HepG2 (cell line): Measurements from ENCODE around the gene ZNF764. TPM values are rescaled to one million over a fixed set of nuclear protein-coding genes. Genes with fewer than 3 reads are reported as not detected.

Experiments used
- AFF4 ChIP-seq: sonication (generic); formaldehyde crosslinking; IDR thresholded peaks from 2 replicates; pipeline ENCODE4 v1.4.0; 2020; ENCODE audit warnings: missing genetic modification reagents
- AHDC1 ChIP-seq: sonication (generic); formaldehyde crosslinking; IDR thresholded peaks from 2 replicates; pipeline ENCODE4 v1.5.1; 2020; ENCODE audit warnings: mild to moderate bottlenecking, missing genetic modification reagents, borderline replicate concordance
- BCLAF1 ChIP-seq: fragments of 450-650 bp; IDR thresholded peaks from 2 replicates; pipeline ENCODE4 v1.6.1; 2017; ENCODE audit warnings: mild to moderate bottlenecking
- BRCA1 ChIP-seq: sonication (generic); formaldehyde crosslinking; IDR thresholded peaks from 2 replicates; pipeline ENCODE4 v1.4.0; 2020; ENCODE audit warnings: missing genetic modification reagents
- HNRNPL ChIP-seq: fragments of 200-400 bp; formaldehyde crosslinking; IDR thresholded peaks from 2 replicates; pipeline ENCODE4 v1.6.1; 2017; ENCODE audit warnings: mild to moderate bottlenecking, low read depth, low read length
- LCORL ChIP-seq, 2 experiments: fragments of 450-650 bp in 1 of 2; sonication (generic) in 1 of 2; formaldehyde crosslinking in 1 of 2; IDR thresholded peaks; 2 replicates each; pipeline versions ENCODE4 v1.5.0 to v1.6.1; 2017 to 2020; ENCODE audit warnings: antibody characterized with exemption in 1 of 2, missing genetic modification reagents in 1 of 2
- PBX3 ChIP-seq: sonication (generic); formaldehyde crosslinking; IDR thresholded peaks from 2 replicates; pipeline ENCODE4 v1.8.1; 2023; ENCODE audit warnings: missing genetic modification reagents, inconsistent platforms, borderline replicate concordance
- PLRG1 ChIP-seq: fragments of 450-650 bp; conservative IDR thresholded peaks from 2 replicates; pipeline ENCODE4 v1.6.1; 2016
- SP1 ChIP-seq, 2 experiments: fragments of 450-650 bp in 1 of 2; sonication (generic) in 1 of 2; formaldehyde crosslinking in 1 of 2; IDR thresholded peaks; 2 replicates each; pipeline versions ENCODE4 v1.4.0 to v1.6.1; 2016 to 2020; ENCODE audit warnings: missing genetic modification reagents in 1 of 2
- ZKSCAN5 ChIP-seq: sonication (generic); formaldehyde crosslinking; IDR thresholded peaks from 2 replicates; pipeline ENCODE4 v1.5.1; 2020; ENCODE audit warnings: mild to moderate bottlenecking, missing genetic modification reagents
- ZNF562 ChIP-seq: sonication (generic); formaldehyde crosslinking; IDR thresholded peaks from 2 replicates; pipeline ENCODE4 v1.8.0; 2022; ENCODE audit warnings: missing genetic modification reagents, borderline replicate concordance
- ZNF597 ChIP-seq: sonication (generic); formaldehyde crosslinking; IDR thresholded peaks from 2 replicates; pipeline ENCODE4 v1.5.0; 2020; ENCODE audit warnings: missing genetic modification reagents
- polyA plus RNA-seq, 8 experiments: library from polyadenylated mRNA; depleted of rRNA in 3 of 8; stranded (reverse) in 7 of 8; unstranded in 1 of 8; fragments of >200 nt; fragmentation: Illumina TruSeq in 4 of 8; extraction: Trizol in 4 of 8; gene quantifications; 2 replicates each; pipeline versions ENCODE4 v1.2.1 to v1.2.3, GENCODE V29; 2011 to 2016; ENCODE audit warnings: low read depth in 4 of 8, missing spikeins in 1 of 8, mixed read lengths in 1 of 8; ENCODE audit not compliant: insufficient read depth in 1 of 8
- total RNA-seq, 5 experiments: library from RNA; depleted of rRNA; stranded (reverse); fragments of >200 nt; fragmentation: Illumina TruSeq; extraction: Trizol; gene quantifications; 2 replicates each; pipeline ENCODE4 v1.2.3, GENCODE V29; 2016; ENCODE audit warnings: low read depth in 1 of 5

Gene ZNF764
- total and polyA plus RNA-seq, 2 of the 13 experiments (the other 11 are each of a cell fraction or from before 2014, with no cell fraction given): 4.1 to 9.1 TPM

- TF ChIP-seq PBX3: no peak
- no peak for TF ChIP-seq PLRG1
- TF ChIP-seq SP1 (IDR thresholded peaks at IDR 0.05): no peak
- peak; percentile 13; the same call in 1 of the 2 replicates for TF ChIP-seq SP1 (CRISPR knock-in tag; IDR thresholded peaks at IDR 0.05)
- no peak for TF ChIP-seq BCLAF1
- no peak; the same call in 1 of the 2 replicates for TF ChIP-seq ZKSCAN5 (CRISPR knock-in tag)
- TF ChIP-seq LCORL (IDR thresholded peaks at IDR 0.05): no peak
- TF ChIP-seq LCORL (CRISPR knock-in tag; IDR thresholded peaks at IDR 0.05): 0 out of 2 replicates have a peak, but pooled peaks have one; percentile 34
- TF ChIP-seq AHDC1 (CRISPR knock-in tag): no peak
- 0 out of 2 replicates have a peak, but pooled peaks have one; percentile 35 for TF ChIP-seq AFF4
- TF ChIP-seq ZNF597 (CRISPR knock-in tag): no peak
- TF ChIP-seq BRCA1: no peak
- TF ChIP-seq ZNF562 (CRISPR knock-in tag): no peak
- TF ChIP-seq HNRNPL: peak; percentile 74; the same call in 1 of the 2 replicates
Observed at GRCh38 chr16:30571445-30572322, 13.5 kb upstream of the ZNF764 start, which contains the start of gene ZNF688 (continued).
